ENCODE measurements around the gene ANKRD63.

- TF ChIP-seq CTCF (IDR thresholded peaks at IDR 0.05) (no peak), POLR2A (IDR thresholded peaks at IDR 0.05) (no peak), POLR2AphosphoS5 (IDR thresholded peaks at IDR 0.05) (no peak), EP300 (IDR thresholded peaks at IDR 0.05) (no peak)
Observed at GRCh38 chr15:40269604-40270003, 13.3 kb downstream of the ANKRD63 start.
